ENCODE results near the gene UBXN7. TPM values are rescaled to one million over a fixed set of nuclear protein-coding genes. Genes with fewer than 3 reads are reported as not detected.
"Not testable (repeated sequence)": the region's sequence is repeated elsewhere in the genome, so short reads cannot be mapped to it uniquely, and the experiment has no call there.

UBXN7 gene
- total and polyA plus RNA-seq, 9 donors: 12.8 to 22.0 (median 16.4) TPM

- peaks cover 12% of the 10 kb centered on the region for H3K4me1 ChIP-seq (ENCODE audit: control insufficient read depth, insufficient read depth, low read length)
- H3K4me3 ChIP-seq (ENCODE audit: low read length): no peak overlapping the region
- 62% methylated on average over 7 of the region's 10 CpGs for WGBS (ENCODE audit: insufficient coverage)
Measured at GRCh38 chr3:196423044-196423781, 9.0 kb downstream of the UBXN7 start.

GRCh38 chr3:196421668-196422067, 10.6 kb downstream of the UBXN7 start:
- H3K9me3 ChIP-seq (replicated peaks; ENCODE audit: control insufficient read depth, low read depth, low read length); H3K36me3 ChIP-seq (ENCODE audit: control insufficient read depth, insufficient read depth, low read length); DNase-seq; H3K27me3 ChIP-seq (ENCODE audit: control insufficient read depth, insufficient read depth, low read length); H3K27ac ChIP-seq (ENCODE audit: low read length); H3K4me3 ChIP-seq (ENCODE audit: low read length): not testable (repeated sequence)
- WGBS (ENCODE audit: insufficient coverage): 90% methylated on average over 3 of the region's 5 CpGs
- peaks cover 12% of the 10 kb centered on the region for H3K4me1 ChIP-seq (ENCODE audit: control insufficient read depth, insufficient read depth, low read length)

More at GRCh38 chr3:196423044-196423781, 9.0 kb downstream of the UBXN7 start:
- DNase-seq: peak; percentile 84
- H3K27me3 ChIP-seq (ENCODE audit: control insufficient read depth, insufficient read depth, low read length): no peaks in the 10 kb centered on the region
- H3K27ac ChIP-seq (ENCODE audit: low read length): peak overlapping the region; percentile 87
- peaks cover 10% of the 10 kb centered on the region for H3K36me3 ChIP-seq (ENCODE audit: control insufficient read depth, insufficient read depth, low read length)
- no peaks in the 10 kb centered on the region for H3K9me3 ChIP-seq (replicated peaks; ENCODE audit: control insufficient read depth, low read depth, low read length)

DNA sequence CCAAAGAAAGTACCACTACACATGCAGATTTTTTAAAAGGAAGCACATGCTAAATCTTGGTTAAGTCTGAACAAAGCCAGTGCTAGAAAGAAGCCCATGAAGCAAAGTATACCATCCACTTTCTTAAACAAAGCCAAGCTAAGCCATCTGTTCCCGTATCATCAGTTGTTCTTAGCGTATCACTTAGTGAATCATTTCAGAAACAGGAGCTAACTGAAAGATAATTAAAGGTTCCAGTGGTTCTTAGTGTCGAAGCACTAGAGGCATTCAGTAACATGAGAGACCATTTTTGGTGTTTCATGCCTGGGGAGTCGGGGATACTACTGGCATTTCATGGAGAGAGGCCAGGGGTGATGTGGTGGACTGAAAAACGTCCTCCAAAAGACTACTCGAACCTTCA, 12.8 kb downstream of the UBXN7 start:
- Histone ChIP-seq H3K27me3 (ENCODE audit: control insufficient read depth, insufficient read depth, low read length) (no peaks in the 10 kb centered on the region), H3K36me3 (ENCODE audit: control insufficient read depth, insufficient read depth, low read length) (no peaks in the 10 kb centered on the region), H3K27ac (ENCODE audit: low read length) (no peak overlapping the region), H3K9me3 (replicated peaks; ENCODE audit: control insufficient read depth, low read depth, low read length) (no peaks in the 10 kb centered on the region), H3K4me1 (ENCODE audit: control insufficient read depth, insufficient read depth, low read length) (peaks cover 12% of the 10 kb centered on the region), H3K4me3 (ENCODE audit: low read length) (no peak overlapping the region)
- WGBS (ENCODE audit: insufficient coverage): 87% methylated on average over 3 of the region's 6 CpGs
- DNase-seq: no peak

DNA sequence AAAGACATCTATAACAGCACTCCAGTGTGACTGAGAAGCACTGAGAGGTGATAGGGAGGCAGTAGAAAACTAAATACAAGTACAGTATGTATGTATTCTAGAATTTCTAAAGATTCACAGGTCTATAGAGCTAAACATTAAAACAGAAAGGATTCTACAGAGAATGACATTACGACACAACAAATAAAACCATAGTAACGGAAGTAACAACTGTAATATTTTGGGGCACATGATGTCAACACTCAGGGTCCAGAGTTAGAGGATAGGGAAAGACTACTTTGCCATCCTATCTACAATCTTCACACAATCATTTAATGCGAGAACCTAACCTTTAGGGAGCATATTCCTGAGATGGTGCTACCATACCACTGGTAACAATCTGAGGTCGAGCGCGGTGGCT, 13.6 kb downstream of the UBXN7 start:
- Histone ChIP-seq H3K4me3 (ENCODE audit: low read length) (no peak overlapping the region), H3K27me3 (ENCODE audit: control insufficient read depth, insufficient read depth, low read length) (no peaks in the 10 kb centered on the region), H3K27ac (ENCODE audit: low read length) (no peak overlapping the region), H3K36me3 (ENCODE audit: control insufficient read depth, insufficient read depth, low read length) (no peaks in the 10 kb centered on the region), H3K4me1 (ENCODE audit: control insufficient read depth, insufficient read depth, low read length) (peaks cover 12% of the 10 kb centered on the region), H3K9me3 (replicated peaks; ENCODE audit: control insufficient read depth, low read depth, low read length) (no peaks in the 10 kb centered on the region)
- no CpG with 5 or more reads among the region's 6 CpGs for WGBS (ENCODE audit: insufficient coverage)
- no peak for DNase-seq

DNA sequence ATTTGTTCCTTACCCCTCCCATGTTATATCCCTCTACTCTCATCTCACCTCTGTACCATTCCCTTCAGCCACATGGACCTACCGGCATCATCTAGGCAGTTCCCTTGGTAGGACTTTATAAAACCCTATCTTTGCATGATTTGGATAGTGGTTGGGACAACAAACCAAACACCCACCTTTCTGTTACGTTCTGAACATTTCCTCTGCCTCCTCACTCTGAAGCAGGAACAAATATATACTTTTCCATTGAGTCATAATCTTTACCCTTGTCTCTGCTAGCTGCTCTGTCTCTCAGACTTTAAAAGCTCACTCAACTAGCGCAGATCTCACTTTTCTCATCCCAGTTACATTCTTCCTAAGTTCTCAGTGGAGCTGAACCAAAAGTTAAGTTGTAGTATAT, 17.8 kb downstream of the UBXN7 start:
- no CpG with 5 or more reads among the region's 3 CpGs for WGBS (ENCODE audit: insufficient coverage)

GRCh38 chr3:196412704-196413103, 19.5 kb downstream of the UBXN7 start:
- Histone ChIP-seq H3K4me3 (ENCODE audit: low read length) (no peak overlapping the region), H3K36me3 (ENCODE audit: control insufficient read depth, insufficient read depth, low read length) (peaks cover 2% of the 10 kb centered on the region)
- no CpG with 5 or more reads among the region's 5 CpGs for WGBS (ENCODE audit: insufficient coverage)

More for the DNA sequence above, 17.8 kb downstream of the UBXN7 start:
- no peak for DNase-seq
- H3K27me3 ChIP-seq (ENCODE audit: control insufficient read depth, insufficient read depth, low read length): no peaks in the 10 kb centered on the region
- peaks cover 4% of the 10 kb centered on the region for H3K9me3 ChIP-seq (replicated peaks; ENCODE audit: control insufficient read depth, low read depth, low read length)
- H3K36me3 ChIP-seq (ENCODE audit: control insufficient read depth, insufficient read depth, low read length): peaks cover 2% of the 10 kb centered on the region
- H3K27ac ChIP-seq (ENCODE audit: low read length): no peak overlapping the region
- H3K4me1 ChIP-seq (ENCODE audit: control insufficient read depth, insufficient read depth, low read length): no peaks in the 10 kb centered on the region
- no peak overlapping the region for H3K4me3 ChIP-seq (ENCODE audit: low read length)

DNA sequence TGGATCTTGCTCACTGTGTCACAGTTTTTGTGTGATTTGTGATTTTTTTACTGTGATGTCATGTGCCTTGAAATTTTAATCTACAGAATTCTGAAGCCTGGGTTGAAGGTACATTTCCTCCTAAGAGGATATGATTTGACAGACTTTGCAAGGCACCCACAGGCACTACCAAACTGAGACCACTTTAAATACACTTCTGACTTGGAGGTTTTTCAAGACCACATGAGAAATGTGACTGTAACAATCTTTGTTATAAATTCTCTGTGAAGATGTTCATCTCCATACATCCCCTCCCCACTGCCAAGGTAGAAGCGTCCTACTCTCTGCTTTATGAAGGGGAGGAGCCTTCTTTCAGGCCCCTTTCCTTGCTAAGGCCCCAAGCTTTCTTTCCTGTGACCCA, 22.8 kb downstream of the UBXN7 start:
- Histone ChIP-seq H3K36me3 (ENCODE audit: control insufficient read depth, insufficient read depth, low read length) (peaks cover 13% of the 10 kb centered on the region), H3K27me3 (ENCODE audit: control insufficient read depth, insufficient read depth, low read length) (no peaks in the 10 kb centered on the region), H3K4me3 (ENCODE audit: low read length) (no peak overlapping the region), H3K4me1 (ENCODE audit: control insufficient read depth, insufficient read depth, low read length) (no peaks in the 10 kb centered on the region), H3K9me3 (replicated peaks; ENCODE audit: control insufficient read depth, low read depth, low read length) (peaks cover 5% of the 10 kb centered on the region), H3K27ac (ENCODE audit: low read length) (no peak overlapping the region)
- no CpG with 5 or more reads among the region's 1 CpG for WGBS (ENCODE audit: insufficient coverage)
- no peak for DNase-seq

More at GRCh38 chr3:196412704-196413103, 19.5 kb downstream of the UBXN7 start:
- peaks cover 5% of the 10 kb centered on the region for H3K9me3 ChIP-seq (replicated peaks; ENCODE audit: control insufficient read depth, low read depth, low read length)
- H3K27me3 ChIP-seq (ENCODE audit: control insufficient read depth, insufficient read depth, low read length): no peaks in the 10 kb centered on the region
- no peak for DNase-seq
- no peak overlapping the region for H3K27ac ChIP-seq (ENCODE audit: low read length)
- H3K4me1 ChIP-seq (ENCODE audit: control insufficient read depth, insufficient read depth, low read length): no peaks in the 10 kb centered on the region

- H3K36me3 ChIP-seq (ENCODE audit: control insufficient read depth, insufficient read depth, low read length): peaks cover 13% of the 10 kb centered on the region
- no peak overlapping the region for H3K4me3 ChIP-seq (ENCODE audit: low read length)
- DNase-seq: no peak
- WGBS (ENCODE audit: insufficient coverage): no CpG with 5 or more reads among the region's 4 CpGs
- no peaks in the 10 kb centered on the region for H3K27me3 ChIP-seq (ENCODE audit: control insufficient read depth, insufficient read depth, low read length)
- no peaks in the 10 kb centered on the region for H3K4me1 ChIP-seq (ENCODE audit: control insufficient read depth, insufficient read depth, low read length)
- peaks cover 5% of the 10 kb centered on the region for H3K9me3 ChIP-seq (replicated peaks; ENCODE audit: control insufficient read depth, low read depth, low read length)
- H3K27ac ChIP-seq (ENCODE audit: low read length): no peak overlapping the region
Measured at GRCh38 chr3:196408565-196409300, 23.5 kb downstream of the UBXN7 start.

DNA sequence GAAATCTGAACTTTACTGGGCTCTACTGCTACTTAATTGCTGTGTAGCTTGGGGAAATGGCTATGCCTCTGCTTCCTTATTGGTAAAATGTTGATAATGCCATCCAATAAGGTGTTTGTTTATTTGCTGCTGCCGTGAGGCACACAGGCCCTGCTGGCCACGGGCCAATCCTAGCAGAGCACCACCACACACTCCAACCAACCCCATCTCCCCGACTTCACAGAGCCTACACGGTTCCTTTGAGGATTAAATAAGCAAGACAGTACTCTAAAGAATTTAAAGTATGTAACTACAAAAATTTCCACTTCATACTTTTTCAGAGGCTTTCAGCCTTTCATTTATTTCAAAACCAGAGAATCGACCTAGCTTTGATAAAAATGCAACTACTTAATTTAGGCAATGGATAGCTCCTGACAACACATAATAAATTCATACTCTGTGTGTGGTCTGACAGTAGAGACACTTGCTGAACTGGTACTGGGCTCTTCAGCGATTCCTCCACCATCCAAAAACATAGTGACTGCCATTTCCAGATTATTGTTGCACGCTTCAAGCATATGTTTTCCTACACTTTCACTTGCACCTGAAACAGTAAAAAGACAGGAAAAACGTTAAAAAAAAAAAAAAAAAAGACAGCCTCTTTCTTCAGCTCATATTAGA, 25.3 kb downstream of the UBXN7 start:
- WGBS (ENCODE audit: insufficient coverage): no CpG with 5 or more reads among the region's 8 CpGs
- Histone ChIP-seq H3K9me3 (replicated peaks; ENCODE audit: control insufficient read depth, low read depth, low read length) (peaks cover 5% of the 10 kb centered on the region), H3K36me3 (ENCODE audit: control insufficient read depth, insufficient read depth, low read length) (peaks cover 13% of the 10 kb centered on the region), H3K4me1 (ENCODE audit: control insufficient read depth, insufficient read depth, low read length) (no peaks in the 10 kb centered on the region), H3K27me3 (ENCODE audit: control insufficient read depth, insufficient read depth, low read length) (no peaks in the 10 kb centered on the region), H3K27ac (ENCODE audit: low read length) (no peak overlapping the region), H3K4me3 (ENCODE audit: low read length) (no peak overlapping the region)
- peak; percentile 8 for DNase-seq

GRCh38 chr3:196400331-196400730, 31.9 kb downstream of the UBXN7 start:
- no peak overlapping the region for H3K27ac ChIP-seq (ENCODE audit: low read length)
- no peaks in the 10 kb centered on the region for H3K4me1 ChIP-seq (ENCODE audit: control insufficient read depth, insufficient read depth, low read length)
- no peak for DNase-seq
- no peaks in the 10 kb centered on the region for H3K27me3 ChIP-seq (ENCODE audit: control insufficient read depth, insufficient read depth, low read length)
- no peak overlapping the region for H3K4me3 ChIP-seq (ENCODE audit: low read length)
- H3K36me3 ChIP-seq (ENCODE audit: control insufficient read depth, insufficient read depth, low read length): peaks cover 42% of the 10 kb centered on the region
- H3K9me3 ChIP-seq (replicated peaks; ENCODE audit: control insufficient read depth, low read depth, low read length): no peaks in the 10 kb centered on the region
- whole genome bisulfite sequencing (ENCODE audit: insufficient coverage): 100% methylated on average over 3 of the region's 6 CpGs
